ENCODE data around the gene ZNF835. TPM values are rescaled to one million over a fixed set of nuclear protein-coding genes. Genes with fewer than 3 reads are reported as not detected.

The ZNF835 gene
- total RNA-seq, 4 donors from 2014 or later, result 4.8 to 11.4 (median 6.1) TPM

GRCh38 chr19:56660381-56661107 is 11.0 kb downstream of the ZNF835 start:
- 22 to 42% methylated on average over 5 to 7 of the region's 32 CpGs for WGBS, 2 donors (ENCODE audit: low coverage in 1 of 2)
- Histone ChIP-seq H3K27me3 (no peaks in the 10 kb centered on the region), H3K4me1 (peaks cover 0 to 9% (median 0%) of the 10 kb centered on the region in 3 donors), H3K27ac (no peak overlapping the region), H3K36me3 (peaks cover 0 to 35% of the 10 kb centered on the region in 2 donors), H3K4me3 (peak overlapping the region in 1 of 2 donors; percentile 34), H3K9me3 (peaks cover 0 to 21% (median 0%) of the 10 kb centered on the region in 3 donors)
- ATAC-seq, result no peak
- TF ChIP-seq EP300 (IDR thresholded peaks at IDR 0.05) (no peak), CTCF (IDR thresholded peaks at IDR 0.05) (peak in 3 of 4 experiments; percentile 14 to 58 (median 25)), POLR2A (IDR thresholded peaks at IDR 0.05) (no peak)

GRCh38 chr19:56654151-56654550 is 17.4 kb downstream of the ZNF835 start:
- ATAC-seq, result no peak
- Histone ChIP-seq H3K4me1 (no peaks in the 10 kb centered on the region), H3K36me3 (no peaks in the 10 kb centered on the region), H3K4me3 (no peak overlapping the region), H3K27ac (no peak overlapping the region), H3K27me3 (no peaks in the 10 kb centered on the region), H3K9me3 (peaks cover 0 to 4% (median 0%) of the 10 kb centered on the region in 3 donors)
- WGBS, 2 donors (ENCODE audit: low coverage in 1 of 2), result 74 to 75% methylated on average over 3 of the region's 3 CpGs
- TF ChIP-seq POLR2A (IDR thresholded peaks at IDR 0.05), result no peak
- no peak for TF ChIP-seq EP300 (IDR thresholded peaks at IDR 0.05)
- no peak for TF ChIP-seq CTCF (IDR thresholded peaks at IDR 0.05)
- no peak for TF ChIP-seq POLR2AphosphoS5 (IDR thresholded peaks at IDR 0.05)

GRCh38 chr19:56643460-56643955 is 28.0 kb downstream of the ZNF835 start:
- no peak for ATAC-seq
- Histone ChIP-seq H3K27me3 (peaks cover 39% of the 10 kb centered on the region), H3K4me1 (no peaks in the 10 kb centered on the region), H3K36me3 (peaks cover 0 to 24% of the 10 kb centered on the region in 2 donors), H3K4me3 (no peak overlapping the region), H3K27ac (no peak overlapping the region), H3K9me3 (peaks cover 0 to 29% (median 0%) of the 10 kb centered on the region in 3 donors)
- TF ChIP-seq POLR2AphosphoS5 (IDR thresholded peaks at IDR 0.05), result no peak
- no peak for TF ChIP-seq EP300 (IDR thresholded peaks at IDR 0.05)
- TF ChIP-seq CTCF (IDR thresholded peaks at IDR 0.05), result no peak
- TF ChIP-seq POLR2A (IDR thresholded peaks at IDR 0.05), result no peak
- 38 to 60% methylated on average over 1 to 5 of the region's 25 CpGs for WGBS, 2 donors (ENCODE audit: low coverage in 1 of 2)

- TF ChIP-seq POLR2A (IDR thresholded peaks at IDR 0.05) (no peak), CTCF (IDR thresholded peaks at IDR 0.05) (no peak), EP300 (IDR thresholded peaks at IDR 0.05) (no peak), POLR2AphosphoS5 (IDR thresholded peaks at IDR 0.05) (no peak)
- no peaks in the 10 kb centered on the region for H3K4me1 ChIP-seq
- WGBS, 2 donors (ENCODE audit: low coverage in 1 of 2), result 6% methylated on average over 15 of the region's 60 CpGs; no CpG with 5 or more reads in 1 of the 2 donors
- peaks cover 0 to 24% of the 10 kb centered on the region in 2 donors for H3K36me3 ChIP-seq
- ATAC-seq, result no peak
- H3K27me3 ChIP-seq, result peaks cover 39% of the 10 kb centered on the region
- H3K9me3 ChIP-seq, result peaks cover 0 to 35% (median 0%) of the 10 kb centered on the region in 3 donors
- no peak within 1 kb of the TSS for H3K4me3 ChIP-seq
- H3K27ac ChIP-seq, result no peak within 1 kb of the TSS
Measured at GRCh38 chr19:56642711-56643459, 28.7 kb downstream of the ZNF835 start, which contains the start of gene SMIM17. Gene SMIM17, plus strand, starts transcription at chr19:56643159. Its CDS starts 2,509 bp downstream, at chr19:56645668.

Data from gastroesophageal sphincter (tissue), 4 donors.